Measurements from ENCODE around the gene SMYD4.
"Not testable (repeated sequence)": the region's sequence is repeated elsewhere in the genome, so short reads cannot be mapped to it uniquely, and the experiment has no call there.

The SMYD4 gene

GRCh38 chr17:1755827-1756262 is 73.9 kb downstream of the SMYD4 start:
- DNase-seq (ENCODE audit: low read depth in 2 of 2) = no peak

DNA sequence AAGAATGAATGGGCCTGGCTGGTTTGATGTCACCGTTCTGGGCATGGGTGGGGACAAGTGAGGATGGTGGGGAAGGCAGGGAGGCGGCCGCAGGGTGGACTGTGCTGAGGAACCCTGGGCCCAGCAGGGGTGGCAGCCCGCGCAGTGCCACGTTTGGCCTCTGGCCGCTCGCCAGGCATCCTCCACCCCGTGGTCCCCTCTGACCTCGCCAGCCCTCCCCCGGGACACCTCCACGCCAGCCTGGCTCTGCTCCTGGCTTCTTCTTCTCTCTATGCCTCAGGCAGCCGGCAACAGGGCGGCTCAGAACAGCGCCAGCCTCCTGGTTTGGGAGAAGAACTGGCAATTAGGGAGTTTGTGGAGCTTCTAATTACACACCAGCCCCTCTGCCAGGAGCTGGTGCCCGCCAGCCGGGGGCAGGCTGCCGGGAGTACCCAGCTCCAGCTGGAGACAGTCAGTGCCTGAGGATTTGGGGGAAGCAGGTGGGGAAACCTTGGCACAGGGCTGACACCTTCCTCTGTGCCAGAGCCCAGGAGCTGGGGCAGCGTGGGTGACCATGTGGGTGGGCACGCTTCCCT is 74.4 kb downstream of the SMYD4 start:
- no peak for DNase-seq (ENCODE audit: low read depth in 2 of 2)

DNA sequence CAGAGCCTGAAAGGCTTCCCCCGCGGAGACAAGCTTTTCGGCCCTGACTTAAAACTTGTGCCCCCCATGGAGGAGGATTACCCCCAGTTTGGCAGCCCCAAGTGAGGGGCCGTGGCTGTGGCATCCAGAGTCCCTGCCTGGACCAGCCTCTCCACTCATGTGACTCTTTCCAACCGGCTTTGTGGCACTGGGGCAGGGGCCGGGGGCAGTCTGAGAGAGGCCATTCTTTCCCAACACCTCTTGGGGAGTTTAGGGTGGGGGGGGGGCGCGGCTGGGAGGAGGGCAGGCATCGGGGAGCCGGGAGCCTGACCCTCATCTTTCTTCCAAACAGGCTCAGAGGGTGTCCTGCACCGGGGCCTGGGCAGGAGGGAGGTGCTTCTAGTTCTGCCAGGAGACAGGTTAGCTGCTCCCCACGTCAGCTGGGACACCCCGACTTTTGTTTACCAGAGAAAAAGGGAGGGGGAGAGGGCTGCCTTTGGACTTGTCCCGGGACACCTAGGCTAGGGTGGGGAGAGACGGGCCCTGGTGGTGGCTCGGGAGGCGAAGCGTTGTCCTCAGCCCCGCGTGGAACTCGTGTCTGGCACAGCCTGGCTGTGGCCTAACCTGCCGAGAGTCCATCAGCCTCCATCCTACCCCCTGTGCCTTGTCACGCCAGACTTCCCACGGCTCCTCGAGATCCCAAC is 75.1 kb downstream of the SMYD4 start:
- DNase-seq (ENCODE audit: low read depth in 2 of 2) = no peak

DNA sequence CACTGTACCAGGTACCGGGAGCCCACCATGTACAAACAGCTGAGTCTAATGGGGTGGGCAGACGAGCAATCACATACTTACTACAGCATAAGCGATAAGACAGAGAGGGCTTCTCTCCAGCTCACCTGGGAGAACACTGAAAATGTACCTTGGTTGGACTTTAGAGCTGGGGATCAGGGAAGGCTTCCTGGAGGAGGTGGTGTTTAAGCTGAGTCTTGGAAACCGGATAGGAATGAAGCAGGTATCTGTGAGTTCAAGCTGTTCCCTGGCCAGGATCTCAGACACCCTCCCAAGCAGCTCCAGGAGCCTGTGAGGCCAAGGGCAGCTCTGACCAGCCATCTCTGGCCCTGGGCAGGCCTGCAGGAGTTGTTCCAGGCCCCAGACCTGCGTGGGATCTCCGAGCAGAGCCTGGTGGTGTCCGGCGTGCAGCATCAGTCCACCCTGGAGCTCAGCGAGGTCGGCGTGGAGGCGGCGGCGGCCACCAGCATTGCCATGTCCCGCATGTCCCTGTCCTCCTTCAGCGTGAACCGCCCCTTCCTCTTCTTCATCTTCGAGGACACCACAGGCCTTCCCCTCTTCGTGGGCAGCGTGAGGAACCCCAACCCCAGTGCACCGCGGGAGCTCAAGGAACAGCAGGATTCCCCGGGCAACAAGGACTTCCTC is 75.8 kb downstream of the SMYD4 start:
- DNase-seq (ENCODE audit: low read depth in 2 of 2) = no peak

- no peak for DNase-seq (ENCODE audit: low read depth in 2 of 2)
These were observed 77.1 kb downstream of the SMYD4 start for GRCh38 chr17:1752425-1753262.

GRCh38 chr17:1750628-1751027 is 79.1 kb downstream of the SMYD4 start:
- DNase-seq (ENCODE audit: low read depth in 2 of 2) = no peak

GRCh38 chr17:1746975-1747543 is 82.6 kb downstream of the SMYD4 start:
- no peak for DNase-seq (ENCODE audit: low read depth in 2 of 2)

- DNase-seq (ENCODE audit: low read depth in 2 of 2) = no peak
These were observed 84.1 kb downstream of the SMYD4 start for GRCh38 chr17:1745513-1746020.

- DNase-seq (ENCODE audit: low read depth in 2 of 2) = no peak
These were observed 84.9 kb downstream of the SMYD4 start for GRCh38 chr17:1744551-1745512.

DNA sequence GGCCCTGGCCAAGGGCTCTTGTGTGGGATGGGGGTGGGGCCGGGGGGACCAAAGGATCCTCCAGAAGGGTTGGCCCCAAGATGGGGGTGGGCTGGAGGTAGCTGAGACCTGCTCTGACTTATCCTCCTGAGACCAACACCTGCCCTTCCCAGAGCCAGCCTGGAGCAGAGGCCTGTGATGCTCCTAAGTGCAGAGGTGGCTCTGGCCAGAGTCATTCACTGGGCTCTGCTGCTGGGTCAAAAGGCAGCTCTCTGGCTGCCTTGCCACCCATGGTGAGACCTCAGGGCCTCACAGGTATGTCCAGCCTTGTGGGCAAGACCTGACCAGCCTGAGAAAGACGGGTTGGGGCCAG is 86.6 kb downstream of the SMYD4 start:
- DNase-seq (ENCODE audit: low read depth in 2 of 2) = no peak

DNA sequence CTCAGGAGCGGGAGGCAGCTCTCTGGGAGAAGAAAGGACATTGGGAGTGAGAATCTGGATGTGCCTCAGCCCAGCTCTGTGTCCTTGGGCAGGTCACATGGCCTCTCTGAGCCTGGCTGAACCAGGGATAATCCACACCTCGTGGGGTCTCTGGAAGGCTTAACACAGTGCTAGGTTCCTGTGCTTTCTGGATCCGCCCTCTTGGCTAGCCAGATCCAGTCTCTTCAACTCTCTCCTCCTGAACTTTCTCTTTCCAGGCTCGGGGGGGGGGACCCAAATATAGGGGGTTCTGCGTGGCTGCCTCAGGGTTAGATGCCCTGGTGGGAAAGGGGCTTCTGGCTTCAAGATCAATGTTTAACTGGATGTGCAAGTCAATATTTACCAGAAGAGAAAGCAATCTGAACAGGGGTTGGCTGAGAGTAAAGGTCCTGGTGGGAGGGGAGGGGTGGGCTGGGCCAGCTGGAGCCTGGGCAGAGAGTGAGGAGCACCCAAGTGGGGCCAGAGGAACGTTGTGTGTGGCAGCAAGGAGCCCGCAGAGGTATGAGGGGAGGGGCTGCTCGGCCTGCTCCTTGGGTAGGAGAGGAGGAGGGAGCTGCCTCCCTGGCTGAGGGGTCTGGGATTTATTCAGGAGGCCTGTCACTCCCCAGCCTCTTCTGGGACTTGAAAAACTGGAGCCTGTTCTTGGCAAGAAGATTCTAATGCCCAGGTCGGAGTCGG is 87.2 kb downstream of the SMYD4 start, which contains the start of gene SERPINF2:
SERPINF2 (plus strand) TSS at position 501 of the 717 bp plus-strand sequence. CDS start 2,125 bp downstream, outside the sequence.
- no peak for DNase-seq (ENCODE audit: low read depth in 2 of 2)

- DNase-seq (ENCODE audit: low read depth in 2 of 2) = not testable (repeated sequence)
These were observed 87.8 kb downstream of the SMYD4 start for GRCh38 chr17:1741899-1742298.

DNA sequence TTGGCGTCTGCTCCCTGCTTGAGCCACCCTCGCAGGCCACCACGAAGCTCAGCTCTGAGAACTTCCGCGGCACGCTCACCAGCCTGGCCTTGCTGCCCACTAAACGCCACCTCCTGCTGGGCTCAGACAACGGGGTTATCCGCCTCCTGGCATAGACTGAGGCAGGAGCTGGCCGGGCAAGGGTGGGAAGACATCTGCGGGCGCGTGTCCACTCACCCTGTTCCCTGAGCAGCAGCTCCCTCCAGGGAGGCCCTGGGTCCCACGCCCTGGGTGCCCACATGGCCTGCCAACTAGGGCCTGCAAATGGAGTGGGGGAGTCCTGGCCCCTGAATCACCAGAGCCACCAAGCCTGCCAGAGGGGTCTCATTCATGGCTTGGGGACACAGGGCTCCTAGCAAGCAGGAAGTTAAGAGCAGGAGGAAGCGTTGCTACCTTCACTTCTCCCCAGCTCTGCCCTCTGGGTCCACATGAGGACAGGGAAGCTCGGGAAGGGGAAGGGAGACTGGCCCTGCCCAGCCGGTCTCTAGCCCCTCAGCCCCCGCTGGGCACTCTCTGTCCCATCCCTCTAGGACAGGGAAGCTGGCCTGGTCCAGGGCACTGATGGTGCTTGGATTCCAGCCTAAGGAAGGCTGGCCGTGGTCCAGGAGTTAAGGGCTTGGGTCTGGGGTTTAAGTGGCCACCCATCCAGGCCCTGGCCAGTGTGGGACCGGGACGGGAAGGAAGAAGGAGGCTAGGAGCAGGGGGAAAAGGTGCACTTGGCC is 92.0 kb downstream of the SMYD4 start:
- DNase-seq (ENCODE audit: low read depth in 2 of 2) = no peak

GRCh38 chr17:1736348-1737281 is 93.1 kb downstream of the SMYD4 start:
- DNase-seq (ENCODE audit: low read depth in 2 of 2) = no peak

DNA sequence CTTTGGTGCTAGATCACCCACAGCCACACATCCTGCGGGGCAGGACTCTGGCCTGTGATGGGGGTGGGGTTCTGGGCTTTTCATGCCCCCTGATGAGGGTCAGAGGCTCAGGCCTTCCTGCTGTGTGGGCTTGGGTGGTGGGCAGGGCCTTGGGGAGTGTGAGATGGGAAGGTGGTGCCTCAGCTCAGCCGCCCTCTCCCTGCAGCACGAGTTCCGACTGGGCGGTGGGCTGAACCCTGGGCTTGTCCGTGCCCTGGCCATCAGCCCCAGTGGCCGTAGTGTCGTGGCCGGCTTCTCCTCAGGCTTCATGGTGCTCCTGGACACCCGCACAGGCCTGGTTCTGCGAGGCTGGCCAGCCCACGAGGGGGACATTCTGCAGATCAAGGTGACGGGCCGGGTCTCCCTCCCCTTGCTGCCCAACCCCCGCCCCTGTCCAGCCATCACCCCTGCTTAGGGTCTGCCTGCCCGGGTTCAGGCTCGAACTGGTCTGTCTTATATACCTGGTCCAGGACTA is 93.8 kb downstream of the SMYD4 start:
- DNase-seq (ENCODE audit: low read depth in 2 of 2) = no peak

DNA sequence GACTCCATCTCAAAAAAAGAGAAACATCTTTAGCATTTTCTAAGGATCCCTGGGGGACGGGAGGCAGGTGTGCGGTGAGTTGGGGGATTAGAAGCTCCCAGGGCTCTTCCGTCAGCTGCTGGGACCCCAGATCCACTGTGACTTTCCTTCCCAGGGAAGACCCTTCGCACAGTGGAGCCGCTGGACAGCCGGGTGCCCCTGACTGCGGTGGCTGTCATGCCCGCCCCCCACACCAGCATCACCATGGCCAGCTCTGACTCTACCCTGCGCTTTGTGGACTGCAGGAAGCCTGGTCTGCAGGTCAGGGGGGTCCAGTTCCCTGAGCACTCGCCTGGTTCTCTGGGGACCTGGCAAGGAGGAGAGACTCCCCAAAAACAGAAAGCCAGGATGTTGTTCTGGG is 94.3 kb downstream of the SMYD4 start:
- DNase-seq (ENCODE audit: low read depth in 2 of 2) = no peak

DNA sequence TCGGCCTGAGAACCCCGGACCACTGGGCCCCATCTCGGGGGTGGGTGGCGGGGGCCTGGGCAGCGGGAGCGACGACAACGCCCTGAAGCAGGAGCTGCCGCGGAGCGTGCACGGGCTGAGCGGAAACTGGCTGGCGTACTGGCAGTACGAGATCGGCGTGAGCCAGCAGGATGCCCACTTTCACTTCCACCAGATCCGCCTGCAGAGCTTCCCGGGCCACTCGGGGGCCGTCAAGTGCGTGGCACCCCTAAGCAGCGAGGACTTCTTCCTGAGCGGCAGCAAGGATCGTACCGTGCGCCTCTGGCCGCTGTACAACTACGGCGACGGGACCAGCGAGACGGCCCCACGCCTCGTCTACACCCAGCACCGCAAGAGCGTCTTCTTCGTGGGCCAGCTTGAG is 95.9 kb downstream of the SMYD4 start:
- no peak for DNase-seq (ENCODE audit: low read depth in 2 of 2)

GRCh38 chr17:1732833-1733321 is 96.8 kb downstream of the SMYD4 start:
- DNase-seq (ENCODE audit: low read depth in 2 of 2) = no peak

Measured in activated CD8-positive, alpha-beta memory T cell treated with anti-CD3 and anti-CD28 coated beads for 4 hours (primary cell).